GM21390 (cell line): Measurements from ENCODE around the gene ATF7IP2.

ENCODE experiments used
- ATAC-seq: cut with Tn5 transposase; IDR thresholded peaks from one replicate; pipeline ENCODE4 v1.9.1; 2021; ENCODE audit not compliant: unreplicated experiment

ATF7IP2 gene

DNA sequence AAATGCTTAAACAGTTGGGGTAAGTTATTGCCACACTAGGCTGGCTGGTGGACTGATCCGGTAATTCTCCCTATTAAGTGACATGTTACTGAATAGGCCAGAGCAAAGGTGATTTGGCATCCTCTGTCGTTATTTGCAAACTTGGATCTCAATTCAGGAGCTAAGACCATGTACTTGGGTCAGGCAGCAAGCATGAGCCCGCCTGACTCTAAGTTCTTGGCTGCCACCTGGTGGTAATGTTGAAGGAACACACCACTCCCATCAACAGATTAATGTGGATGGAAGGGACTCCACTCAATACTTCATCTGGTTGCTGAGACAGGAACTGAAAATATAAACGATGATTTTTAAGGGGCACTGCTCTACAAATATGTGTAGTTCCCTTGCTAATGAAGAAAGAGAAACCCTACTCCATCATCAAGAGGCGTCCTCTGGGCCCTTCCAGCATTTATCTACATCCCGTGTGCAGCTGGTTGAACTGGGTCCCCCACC, 123.7 kb downstream of the ATF7IP2 start:
- ATAC-seq, result peak; percentile 83

DNA sequence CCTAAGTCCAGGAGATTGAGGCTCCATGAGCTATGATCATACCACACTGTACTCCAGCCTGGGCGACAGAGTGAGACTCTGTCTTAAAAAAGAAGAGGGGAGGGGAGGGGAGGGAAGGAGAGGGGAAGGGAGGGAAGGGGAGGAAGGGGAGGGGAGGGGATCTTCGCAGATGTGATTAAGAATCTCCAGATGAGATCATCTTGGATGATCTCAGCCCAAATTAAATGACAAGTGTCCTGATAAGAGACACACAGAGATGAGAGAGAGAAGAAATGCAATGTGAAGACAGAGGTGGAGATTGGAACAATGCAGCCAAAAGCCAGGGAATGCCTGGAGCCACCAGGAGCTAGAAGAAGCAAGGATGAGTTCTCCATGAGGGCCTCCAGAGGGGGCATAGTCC, 124.4 kb downstream of the ATF7IP2 start:
- ATAC-seq, result no peak

GRCh38 chr16:10511829-10512228, 126.0 kb downstream of the ATF7IP2 start:
- ATAC-seq, result no peak

DNA sequence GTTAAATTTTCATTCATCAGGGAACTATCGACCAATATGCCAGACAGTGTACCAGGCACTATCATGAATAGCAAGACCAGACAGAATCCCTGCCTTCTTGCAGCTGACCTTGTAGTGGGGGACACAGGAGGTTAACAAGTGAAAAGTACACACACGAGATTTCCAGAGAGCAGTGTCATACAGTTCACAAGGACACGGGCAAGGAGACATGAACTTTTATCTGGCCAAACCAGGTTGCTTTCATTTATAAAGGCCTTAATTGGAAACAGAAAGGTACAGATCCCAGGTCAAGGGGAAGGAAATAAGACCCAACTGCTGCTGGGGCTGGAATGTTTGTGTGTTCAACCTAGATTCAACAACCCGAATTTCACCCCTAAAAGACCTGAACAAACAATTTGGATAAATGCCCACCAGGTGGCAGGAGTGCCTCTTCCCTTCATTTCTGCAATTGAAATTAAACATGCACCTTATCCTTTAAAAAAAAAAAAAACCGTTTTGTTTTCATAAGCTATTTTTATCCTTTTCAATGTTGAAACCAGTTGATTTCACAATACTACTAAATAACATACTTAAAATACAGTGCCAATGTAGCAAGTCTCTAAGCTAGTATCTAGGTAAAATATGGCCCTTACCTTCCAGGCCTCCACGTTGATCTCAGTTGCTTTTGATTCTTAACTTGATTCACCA, 128.7 kb downstream of the ATF7IP2 start:
- ATAC-seq, result no peak

DNA sequence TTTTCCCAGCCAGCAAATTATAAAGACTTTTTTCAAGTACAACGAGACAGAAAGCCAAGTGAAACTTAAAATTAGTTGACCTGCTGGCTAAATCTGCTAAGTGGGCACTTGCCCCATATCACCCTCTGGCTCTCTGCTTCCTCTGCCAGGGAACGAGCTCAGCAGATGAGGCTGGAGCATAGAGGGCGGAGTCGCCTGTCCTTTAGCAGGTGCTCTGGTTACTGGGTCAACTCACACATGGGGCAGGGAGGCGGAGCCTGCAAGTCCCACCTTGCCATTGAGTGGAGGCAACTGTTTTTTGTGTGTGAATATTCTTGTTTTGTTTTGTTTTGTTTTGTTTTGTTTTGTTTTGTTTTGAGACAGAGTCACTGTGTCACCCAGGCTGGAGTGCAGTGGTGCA, 132.0 kb downstream of the ATF7IP2 start:
- no peak for ATAC-seq

- ATAC-seq, result no peak
Measured at GRCh38 chr16:10518479-10519041, 132.7 kb downstream of the ATF7IP2 start.

GRCh38 chr16:10519297-10519696, 133.4 kb downstream of the ATF7IP2 start:
- no peak for ATAC-seq

GRCh38 chr16:10519929-10520868, 134.3 kb downstream of the ATF7IP2 start:
- ATAC-seq, result no peak

GRCh38 chr16:10520869-10521578, 135.2 kb downstream of the ATF7IP2 start:
- ATAC-seq, result no peak

DNA sequence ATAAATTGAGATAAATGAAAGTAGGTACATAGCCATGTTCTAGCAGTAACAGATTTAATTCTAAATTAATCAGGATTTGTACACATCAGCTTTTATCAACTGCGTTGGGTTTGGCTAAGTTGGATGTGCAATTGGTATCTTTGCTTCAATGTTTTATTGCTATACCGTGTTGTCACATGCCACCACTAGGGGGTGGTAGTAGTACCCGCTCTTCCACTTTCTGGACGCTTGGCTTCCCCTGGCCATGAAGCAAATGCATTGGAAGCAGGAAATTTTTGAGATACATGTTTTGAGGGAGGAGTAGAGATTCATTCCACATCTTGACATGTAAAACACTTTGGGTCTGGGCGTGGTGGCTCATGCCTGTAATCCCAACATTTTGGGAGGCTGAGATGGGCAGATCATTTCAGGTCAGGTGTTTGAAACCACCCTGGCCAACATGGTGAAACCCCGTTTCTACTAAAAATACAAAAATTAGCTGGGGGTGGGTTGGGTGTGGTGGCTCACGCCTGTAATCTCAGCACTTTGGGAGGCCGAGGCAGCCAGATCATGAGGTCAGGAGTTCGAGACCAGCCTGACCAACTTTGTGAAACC, 135.9 kb downstream of the ATF7IP2 start:
- no peak for ATAC-seq

DNA sequence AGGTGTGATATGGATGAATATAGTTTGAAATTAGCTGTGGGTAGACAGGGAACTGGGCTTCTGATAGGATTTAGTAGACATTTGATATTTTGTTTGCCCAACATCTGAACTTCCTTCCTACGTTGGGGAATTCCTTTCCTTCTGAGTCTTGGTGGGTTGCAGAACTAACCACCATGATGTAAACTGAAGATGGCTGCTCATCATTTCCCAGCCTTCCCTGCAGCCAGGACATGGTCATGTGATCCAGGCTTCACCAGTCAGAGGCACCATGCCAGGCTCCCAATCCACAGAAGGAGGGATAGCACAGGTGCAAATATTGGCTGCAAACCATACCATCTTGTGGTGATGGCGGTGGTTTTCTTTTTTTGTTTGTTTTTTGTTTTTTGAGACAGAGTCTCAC, 137.1 kb downstream of the ATF7IP2 start:
- ATAC-seq, result no peak

DNA sequence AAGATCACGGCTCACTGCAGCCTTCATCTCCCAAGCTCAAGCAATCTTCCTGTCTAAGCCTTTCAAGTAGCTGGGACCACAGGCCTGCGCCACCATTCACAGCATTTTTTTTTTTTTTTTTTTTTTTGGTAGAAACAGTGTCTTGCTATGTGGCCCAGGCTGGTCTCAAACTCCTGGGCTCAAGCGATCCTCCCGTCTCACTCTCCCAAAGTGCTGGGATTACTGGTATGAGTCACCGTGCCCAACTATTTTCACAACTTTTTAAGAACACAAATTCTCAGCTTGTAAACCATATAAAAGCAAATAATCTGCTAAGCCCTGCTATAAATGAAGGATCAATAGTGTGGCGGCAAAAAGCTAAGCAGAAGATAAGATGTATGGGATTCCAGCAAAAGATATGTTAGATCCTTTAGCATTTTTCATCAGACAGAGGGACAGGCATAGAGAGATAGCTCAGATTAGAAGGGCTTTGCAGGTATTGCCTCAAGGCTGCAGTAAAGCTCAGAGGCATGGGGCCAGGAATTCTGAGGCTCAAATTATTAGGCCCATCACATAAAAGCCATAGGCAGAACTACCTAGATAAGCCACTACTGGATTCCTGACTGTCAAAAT, 139.5 kb downstream of the ATF7IP2 start:
- no peak for ATAC-seq

GRCh38 chr16:10526962-10527361, 141.1 kb downstream of the ATF7IP2 start:
- no peak for ATAC-seq

- no peak for ATAC-seq
Measured at GRCh38 chr16:10528635-10529034, 142.8 kb downstream of the ATF7IP2 start.

- no peak for ATAC-seq
Measured at GRCh38 chr16:10529895-10530669, 144.2 kb downstream of the ATF7IP2 start.

DNA sequence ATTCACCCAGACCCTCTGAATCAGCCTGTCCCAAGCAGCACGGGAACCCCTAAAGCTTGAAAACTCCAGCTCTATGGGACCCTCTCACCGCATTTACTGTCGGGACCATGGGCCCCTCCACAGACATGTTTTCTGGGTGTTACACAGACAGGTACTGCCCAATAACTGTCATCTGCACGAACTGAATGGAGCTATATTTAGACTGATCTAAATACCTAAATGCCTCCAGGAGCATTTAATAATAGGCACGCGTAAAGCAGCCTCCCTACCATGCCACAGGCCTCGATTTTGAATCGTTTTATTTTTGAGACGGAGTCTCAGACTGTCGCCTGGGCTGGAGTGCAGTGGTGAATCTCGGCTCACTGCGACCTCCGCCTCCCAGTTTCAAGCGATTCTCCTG, 144.8 kb downstream of the ATF7IP2 start:
- ATAC-seq, result no peak

DNA sequence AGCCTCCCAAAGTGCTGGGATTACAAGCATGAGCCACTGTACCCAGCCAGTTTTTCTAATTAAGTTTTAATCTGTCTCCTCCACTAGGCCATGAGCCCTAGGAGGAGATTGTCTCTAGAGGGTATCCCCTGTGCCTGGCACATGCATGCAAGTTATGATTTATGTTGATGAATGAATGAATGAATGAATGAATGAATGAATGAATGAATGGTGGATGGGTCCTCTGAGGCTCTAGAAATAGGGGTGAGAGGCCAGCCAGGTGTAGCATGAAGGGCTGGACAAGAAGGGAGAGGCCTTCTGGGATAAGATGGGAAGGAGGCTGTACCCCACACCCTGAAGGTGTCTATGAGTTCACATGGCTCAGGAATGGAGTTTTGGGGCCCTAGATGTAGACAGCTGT, 145.7 kb downstream of the ATF7IP2 start:
- ATAC-seq, result no peak
